OCI-LY7 (cell line): Measurements from ENCODE around the gene FAM240A.

Experiments
- CTCF ChIP-seq: fragments of 200-600 bp; sonication (generic); conservative IDR thresholded peaks from 2 replicates; pipeline ENCODE4 v1.5.1; 2014; ENCODE audit warnings: mild to moderate bottlenecking, antibody characterized with exemption, low read length, moderate library complexity, mixed read lengths
- EZH2phosphoT487 ChIP-seq: fragments of 200-600 bp; sonication (generic); IDR thresholded peaks from 2 replicates; pipeline ENCODE4 v1.6.1; 2018; ENCODE audit warnings: low read depth, borderline replicate concordance, mild to moderate bottlenecking, mixed run types, antibody characterized with exemption, low read length, moderate library complexity, mixed read lengths

- TF ChIP-seq CTCF: no peak
- no peak for TF ChIP-seq EZH2phosphoT487
These were observed 63.1 kb downstream of the FAM240A start for GRCh38 chr3:46675426-46675825.
